Thyroid gland (tissue), 4 donors: ENCODE data around the gene TNNI3.

Experiments
- POLR2A ChIP-seq, 2 donors: fragments of 450-650 bp; IDR thresholded peaks; one replicate each; pipeline ENCODE4 v1.6.1; 2017; ENCODE audit warnings: antibody characterized with exemption in 2 of 2, mild to moderate bottlenecking in 2 of 2, moderate library complexity in 1 of 2
- TF ChIP-seq, protein P1 (sequence below), 6 experiments: fragments of 200-600 bp in 3 of 6; fragments of 450-650 bp in 3 of 6; sonication (generic) in 3 of 6; IDR thresholded peaks; one replicate each; pipeline ENCODE4 v1.5.1; 2016 to 2019; ENCODE audit warnings: antibody characterized with exemption in 6 of 6, mild to moderate bottlenecking in 2 of 6, inconsistent platforms in 1 of 6, moderate library complexity in 1 of 6

DNA sequence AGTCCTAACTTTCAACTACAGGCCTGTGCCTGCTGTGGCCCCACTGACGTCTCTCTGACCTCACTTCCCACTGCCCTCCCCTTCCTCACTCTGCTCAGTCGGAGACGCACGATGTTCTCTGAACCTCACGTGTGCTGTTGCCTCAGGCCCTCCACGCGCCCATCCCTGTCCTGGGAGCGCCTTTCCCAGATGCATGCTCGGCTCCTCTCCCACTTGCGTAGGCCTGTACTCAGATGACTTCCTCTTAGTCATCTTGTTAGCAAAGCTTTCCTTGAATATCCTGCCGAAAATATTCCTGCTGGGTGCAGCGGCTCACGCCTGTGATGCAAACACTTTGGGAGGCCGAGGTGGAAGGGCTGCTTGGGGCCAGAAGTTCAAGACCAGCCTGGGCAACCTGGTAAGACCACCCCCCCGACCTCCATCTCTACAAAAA lies 31.9 kb upstream of the TNNI3 start:
- TF ChIP-seq, protein P1, sequence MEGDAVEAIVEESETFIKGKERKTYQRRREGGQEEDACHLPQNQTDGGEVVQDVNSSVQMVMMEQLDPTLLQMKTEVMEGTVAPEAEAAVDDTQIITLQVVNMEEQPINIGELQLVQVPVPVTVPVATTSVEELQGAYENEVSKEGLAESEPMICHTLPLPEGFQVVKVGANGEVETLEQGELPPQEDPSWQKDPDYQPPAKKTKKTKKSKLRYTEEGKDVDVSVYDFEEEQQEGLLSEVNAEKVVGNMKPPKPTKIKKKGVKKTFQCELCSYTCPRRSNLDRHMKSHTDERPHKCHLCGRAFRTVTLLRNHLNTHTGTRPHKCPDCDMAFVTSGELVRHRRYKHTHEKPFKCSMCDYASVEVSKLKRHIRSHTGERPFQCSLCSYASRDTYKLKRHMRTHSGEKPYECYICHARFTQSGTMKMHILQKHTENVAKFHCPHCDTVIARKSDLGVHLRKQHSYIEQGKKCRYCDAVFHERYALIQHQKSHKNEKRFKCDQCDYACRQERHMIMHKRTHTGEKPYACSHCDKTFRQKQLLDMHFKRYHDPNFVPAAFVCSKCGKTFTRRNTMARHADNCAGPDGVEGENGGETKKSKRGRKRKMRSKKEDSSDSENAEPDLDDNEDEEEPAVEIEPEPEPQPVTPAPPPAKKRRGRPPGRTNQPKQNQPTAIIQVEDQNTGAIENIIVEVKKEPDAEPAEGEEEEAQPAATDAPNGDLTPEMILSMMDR (IDR thresholded peaks at IDR 0.05), result no peak
- TF ChIP-seq POLR2A (IDR thresholded peaks at IDR 0.05), result no peak
